Uterine smooth muscle cell (primary cell): ENCODE results near the gene KIF12. TPM values are rescaled to one million over a fixed set of nuclear protein-coding genes. Genes with fewer than 3 reads are reported as not detected.

Experiments
- total RNA-seq: library from RNA; depleted of rRNA; stranded (reverse); fragments of >200 nt; gene quantifications from 2 replicates; pipeline ENCODE4 v1.2.3, GENCODE V29; 2014

Gene KIF12
- not detected in 2 replicates for total RNA-seq

GRCh38 chr9:114098936-114099668 lies at the start of gene KIF12:
KIF12 (minus strand) TSS chr9:114099292; CDS start chr9:114099276, 16 bp downstream.

DNA sequence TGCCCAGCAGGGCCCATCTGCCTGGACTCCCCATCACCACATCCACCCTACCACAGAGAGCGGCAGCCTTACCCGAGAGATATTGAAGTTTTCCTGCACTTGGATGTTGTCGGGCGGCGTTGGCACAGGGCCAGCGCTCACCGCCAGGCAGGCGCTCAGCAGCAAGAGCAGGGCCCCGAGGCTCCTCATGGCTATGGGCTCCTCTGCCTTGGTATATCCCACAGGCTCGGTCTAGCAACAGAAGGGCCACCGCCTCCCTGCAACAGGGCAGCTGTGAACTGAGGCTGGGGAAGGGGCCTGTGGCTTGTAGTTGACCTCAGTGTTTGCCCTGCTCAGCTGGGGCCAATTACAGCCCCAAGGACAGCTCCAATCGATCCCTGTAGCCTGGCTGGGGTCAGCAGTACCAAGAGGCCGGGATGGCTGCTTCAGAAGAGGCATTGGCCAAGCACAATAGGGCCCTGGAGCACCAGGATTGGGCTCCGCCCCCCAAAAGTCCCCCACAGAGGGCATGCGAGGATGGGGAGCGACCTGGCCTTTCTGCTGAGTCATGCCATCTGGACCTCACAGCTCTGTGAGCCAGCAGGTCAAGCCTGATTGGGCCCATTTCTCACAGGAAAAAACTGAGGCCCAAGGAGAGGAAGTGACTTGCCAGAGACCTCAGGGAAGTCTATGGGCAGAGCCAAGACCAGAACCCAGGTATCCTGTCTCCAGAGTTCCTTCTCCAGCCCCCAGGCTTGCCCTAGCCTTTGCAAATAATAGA lies 20.9 kb downstream of the KIF12 start, which contains the start of gene AMBP:
AMBP (minus strand) TSS at position 280 of the 760 bp plus-strand sequence; CDS start at position 189, 91 bp downstream.

Other genes starting within 250 kb of the KIF12 start
- 11.4 and 12.8 TPM in 2 replicates for gene ZNF618, start 223.0 kb downstream of the KIF12 start, total RNA-seq
- gene AMBP, start 21.0 kb downstream of the KIF12 start, total RNA-seq = not detected in 2 replicates
- gene COL27A1, start 56.2 kb upstream of the KIF12 start, total RNA-seq = 7.6 and 9.1 TPM in 2 replicates
- not detected in 2 replicates for gene ORM1, start 223.8 kb upstream of the KIF12 start, total RNA-seq
- gene ORM2, start 230.6 kb upstream of the KIF12 start, total RNA-seq = not detected in 2 replicates